Amniotic epithelial cell (primary cell): ENCODE data around the gene RGS11.

Experiments
- DNase-seq: peaks from one replicate; pipeline ENCODE4 v3.0.0-alpha.2; 2010; ENCODE audit warnings: low read depth

The RGS11 gene

GRCh38 chr16:229731-230281 is 45.9 kb downstream of the RGS11 start:
- no peak for DNase-seq

DNA sequence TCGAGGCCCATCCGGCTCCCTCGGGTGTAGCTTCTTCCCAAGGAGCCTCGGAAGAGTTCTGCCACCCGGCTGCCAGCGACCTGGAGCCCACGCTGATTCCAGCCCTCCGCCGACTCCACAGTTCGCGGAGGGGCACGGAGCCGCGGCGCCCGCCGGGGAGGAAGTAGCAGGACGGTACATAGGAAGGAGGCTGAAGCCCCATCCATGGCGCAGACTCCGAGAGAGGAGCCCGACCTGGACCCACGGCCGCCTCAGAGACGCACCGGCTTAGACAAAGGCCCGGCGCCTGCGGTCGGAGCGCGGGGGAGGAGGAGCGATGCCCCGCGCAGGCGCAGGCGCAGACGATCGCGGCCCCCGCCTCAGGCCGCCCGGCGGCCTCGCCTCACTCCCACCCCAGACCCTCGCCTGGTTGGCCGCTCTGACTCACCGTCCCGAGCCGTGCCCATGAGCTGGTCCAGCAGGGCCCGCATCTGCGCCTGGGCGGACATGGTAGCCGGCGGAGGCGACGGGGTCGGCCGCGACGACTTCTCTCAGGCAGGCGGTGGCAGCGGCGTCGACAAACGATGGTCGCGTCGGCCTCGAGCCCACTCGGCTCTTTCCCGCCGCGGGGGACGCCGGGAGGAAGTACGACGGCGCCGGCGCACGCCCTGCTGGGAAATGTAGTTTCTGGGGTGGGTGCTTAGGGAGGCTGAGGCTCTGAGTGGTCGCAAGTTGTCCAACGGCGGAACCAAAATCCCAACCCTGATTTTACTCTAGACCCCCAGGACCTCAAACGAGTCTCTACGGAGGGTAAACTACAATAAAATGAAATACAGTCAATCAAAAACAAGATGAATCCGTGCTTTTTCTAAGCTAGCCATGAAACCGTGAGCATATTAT is 46.7 kb downstream of the RGS11 start, which contains the start of gene LUC7L:
TSS of gene LUC7L (minus strand) at position 598 of the 879 bp plus-strand sequence. CDS start at position 488, 110 bp downstream.
- peak; percentile 77 for DNase-seq

DNA sequence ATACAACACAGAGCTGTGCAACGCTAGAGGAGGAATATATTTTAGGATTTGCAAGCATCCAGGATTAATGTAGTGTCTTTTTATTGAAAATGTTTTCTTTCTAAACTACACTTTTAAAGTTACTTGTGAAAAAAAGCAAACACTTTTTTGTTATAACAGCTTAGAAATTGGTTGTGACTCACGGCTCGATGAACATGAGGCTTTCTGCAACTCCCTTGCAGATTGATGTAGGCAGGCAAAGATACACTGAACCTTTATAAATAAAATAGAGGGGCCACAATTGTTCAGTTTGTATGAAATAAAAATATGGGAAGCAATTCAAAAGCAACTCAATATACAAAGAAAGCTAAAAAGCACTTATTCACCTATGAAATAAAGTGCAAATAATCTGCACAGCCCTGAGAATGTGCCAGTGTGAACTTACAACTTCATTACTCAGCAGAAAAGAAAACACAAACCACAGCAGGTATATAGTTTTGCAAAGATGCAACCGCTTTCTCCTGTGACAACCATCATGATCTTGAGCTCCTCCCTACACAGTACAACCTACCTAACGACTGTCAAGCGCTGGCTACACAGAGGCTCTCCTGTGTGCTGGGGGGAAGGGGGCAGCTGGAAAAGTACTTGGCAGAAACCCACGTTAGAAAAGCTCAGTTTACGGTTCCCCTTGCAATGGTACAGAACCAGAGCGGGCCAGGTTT is 47.4 kb downstream of the RGS11 start:
- no peak for DNase-seq

DNA sequence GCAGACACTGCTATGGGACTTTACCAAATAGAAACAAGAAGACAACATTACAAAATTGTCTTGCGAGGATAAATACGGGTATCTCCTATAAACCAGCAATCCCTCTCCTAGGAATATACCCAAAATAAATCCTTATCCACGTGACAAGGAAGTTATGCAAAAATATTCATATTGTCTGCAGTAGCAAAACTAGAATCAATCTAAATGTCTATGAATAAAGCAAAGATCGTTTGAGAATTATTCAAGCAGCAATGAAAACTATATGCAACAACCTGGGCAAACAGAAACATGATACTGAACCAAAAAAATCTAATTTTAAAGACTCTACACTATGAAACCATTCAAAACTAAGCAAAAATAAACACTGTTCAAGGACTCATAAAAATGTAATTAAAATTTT is 55.7 kb downstream of the RGS11 start:
- DNase-seq: no peak
